Testis (tissue), 2 donors: Measurements from ENCODE around the gene TCERG1L.

ENCODE experiments used
- POLR2A ChIP-seq: fragments of 450-650 bp; IDR thresholded peaks from one replicate; pipeline ENCODE4 v1.6.1; 2017; ENCODE audit warnings: antibody characterized with exemption, mild to moderate bottlenecking, moderate library complexity
- TF ChIP-seq, protein P1 (sequence below), 3 experiments: fragments of 450-650 bp in 2 of 3; fragments of 200-600 bp in 1 of 3; sonication (generic) in 1 of 3; IDR thresholded peaks; one replicate each; pipeline ENCODE4 v1.5.1; 2016 to 2019; ENCODE audit warnings: antibody characterized with exemption in 3 of 3, mild to moderate bottlenecking in 2 of 3, moderate library complexity in 1 of 3

DNA sequence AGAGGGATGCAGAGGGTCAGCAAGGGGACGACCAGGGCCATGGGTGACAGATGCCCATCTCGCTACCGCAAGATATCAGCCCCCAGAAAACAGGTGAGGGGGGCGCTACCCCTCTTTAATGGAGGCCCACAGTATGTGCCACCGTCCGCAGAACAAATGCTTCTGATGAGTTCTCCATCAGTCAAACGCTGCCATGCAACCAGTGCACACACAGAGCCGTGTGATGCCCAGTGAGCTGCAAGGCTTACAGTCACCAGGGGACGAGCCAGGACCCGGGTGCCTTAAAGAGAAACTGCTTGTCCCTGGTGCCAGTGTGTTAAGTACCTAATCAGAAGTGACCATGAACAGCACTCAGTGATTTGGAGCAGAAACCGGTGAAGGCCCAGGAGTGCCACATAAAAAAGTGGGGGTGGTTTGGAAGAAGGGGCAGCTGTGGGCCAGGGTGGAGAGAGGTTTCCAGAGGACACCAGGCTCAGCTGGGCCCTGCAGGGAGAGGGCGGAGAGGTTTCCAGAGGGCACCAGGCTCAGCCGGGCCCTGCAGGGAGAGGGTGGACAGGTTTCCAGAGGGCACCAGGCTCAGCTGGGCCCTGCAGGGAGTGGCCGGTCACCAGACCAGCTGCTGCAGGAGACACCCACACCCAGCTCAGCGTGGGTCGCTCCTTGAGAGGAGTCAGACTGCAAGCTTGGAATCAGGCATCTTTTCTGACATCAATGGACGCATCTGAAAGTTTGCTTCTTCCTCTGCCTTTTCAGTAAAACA, 50.9 kb downstream of the TCERG1L start:
- no peak for TF ChIP-seq POLR2A
- TF ChIP-seq, protein P1, sequence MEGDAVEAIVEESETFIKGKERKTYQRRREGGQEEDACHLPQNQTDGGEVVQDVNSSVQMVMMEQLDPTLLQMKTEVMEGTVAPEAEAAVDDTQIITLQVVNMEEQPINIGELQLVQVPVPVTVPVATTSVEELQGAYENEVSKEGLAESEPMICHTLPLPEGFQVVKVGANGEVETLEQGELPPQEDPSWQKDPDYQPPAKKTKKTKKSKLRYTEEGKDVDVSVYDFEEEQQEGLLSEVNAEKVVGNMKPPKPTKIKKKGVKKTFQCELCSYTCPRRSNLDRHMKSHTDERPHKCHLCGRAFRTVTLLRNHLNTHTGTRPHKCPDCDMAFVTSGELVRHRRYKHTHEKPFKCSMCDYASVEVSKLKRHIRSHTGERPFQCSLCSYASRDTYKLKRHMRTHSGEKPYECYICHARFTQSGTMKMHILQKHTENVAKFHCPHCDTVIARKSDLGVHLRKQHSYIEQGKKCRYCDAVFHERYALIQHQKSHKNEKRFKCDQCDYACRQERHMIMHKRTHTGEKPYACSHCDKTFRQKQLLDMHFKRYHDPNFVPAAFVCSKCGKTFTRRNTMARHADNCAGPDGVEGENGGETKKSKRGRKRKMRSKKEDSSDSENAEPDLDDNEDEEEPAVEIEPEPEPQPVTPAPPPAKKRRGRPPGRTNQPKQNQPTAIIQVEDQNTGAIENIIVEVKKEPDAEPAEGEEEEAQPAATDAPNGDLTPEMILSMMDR (IDR thresholded peaks at IDR 0.05), result no peak
